ENCODE results near the gene GALNTL6.

Gene GALNTL6

GRCh38 chr4:173052439-173052838 lies 1239.2 kb downstream of the GALNTL6 start:
- DNase-seq (no peak), ATAC-seq (replicated peaks) (no peak)
- Mint-ChIP-seq H3K27me3 (no peaks in the 10 kb centered on the region), H3K4me3 (no peak overlapping the region), H3K4me1 (no peaks in the 10 kb centered on the region), H3K36me3 (no peaks in the 10 kb centered on the region), H3K9me3 (no peaks in the 10 kb centered on the region), H3K27ac (no peak overlapping the region)

DNA sequence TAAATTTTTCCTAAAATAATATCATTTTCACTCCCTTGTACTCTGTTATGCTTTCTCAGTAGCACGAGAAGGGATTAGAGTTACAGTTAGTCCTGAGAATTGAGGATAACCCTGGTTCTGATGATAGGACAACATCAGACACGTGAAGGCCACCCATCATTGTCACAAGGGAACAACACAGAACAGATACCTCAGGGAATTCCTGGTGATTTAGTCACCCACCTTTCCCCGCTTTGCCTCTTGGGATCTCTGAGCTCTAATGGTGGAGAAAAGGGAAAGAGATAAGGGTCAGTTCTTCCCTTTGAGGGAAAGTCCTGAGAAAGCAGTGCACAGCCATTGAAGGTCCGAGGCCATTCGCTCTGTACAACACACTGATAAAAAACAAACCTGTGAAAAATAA lies 1243.1 kb downstream of the GALNTL6 start:
- Mint-ChIP-seq H3K9me3 (no peaks in the 10 kb centered on the region), H3K36me3 (no peaks in the 10 kb centered on the region), H3K27me3 (no peaks in the 10 kb centered on the region), H3K4me1 (no peaks in the 10 kb centered on the region), H3K4me3 (no peak overlapping the region), H3K27ac (no peak overlapping the region)
- ATAC-seq (replicated peaks), result no peak
- DNase-seq, result no peak

GRCh38 chr4:173056710-173057109 lies 1243.5 kb downstream of the GALNTL6 start:
- DNase-seq, result no peak
- Mint-ChIP-seq H3K27me3 (no peaks in the 10 kb centered on the region), H3K36me3 (no peaks in the 10 kb centered on the region), H3K4me1 (no peaks in the 10 kb centered on the region), H3K27ac (no peak overlapping the region), H3K4me3 (no peak overlapping the region), H3K9me3 (no peaks in the 10 kb centered on the region)
- ATAC-seq (replicated peaks), result no peak

GRCh38 chr4:173057442-173057841 lies 1244.2 kb downstream of the GALNTL6 start:
- Mint-ChIP-seq H3K36me3 (no peaks in the 10 kb centered on the region), H3K4me3 (no peak overlapping the region), H3K9me3 (no peaks in the 10 kb centered on the region), H3K4me1 (no peaks in the 10 kb centered on the region), H3K27me3 (no peaks in the 10 kb centered on the region), H3K27ac (no peak overlapping the region)
- ATAC-seq (replicated peaks), result no peak
- no peak for DNase-seq

GRCh38 chr4:173057901-173058300 lies 1244.7 kb downstream of the GALNTL6 start:
- H3K4me1 Mint-ChIP-seq, result no peaks in the 10 kb centered on the region
- no peak for ATAC-seq (replicated peaks)
- H3K27me3 Mint-ChIP-seq, result no peaks in the 10 kb centered on the region
- no peak overlapping the region for H3K27ac Mint-ChIP-seq
- no peaks in the 10 kb centered on the region for H3K36me3 Mint-ChIP-seq
- peaks cover under 1 to 4% of the 10 kb centered on the region in 2 donors for H3K9me3 Mint-ChIP-seq
- H3K4me3 Mint-ChIP-seq, result no peak overlapping the region
- DNase-seq, result no peak

DNA sequence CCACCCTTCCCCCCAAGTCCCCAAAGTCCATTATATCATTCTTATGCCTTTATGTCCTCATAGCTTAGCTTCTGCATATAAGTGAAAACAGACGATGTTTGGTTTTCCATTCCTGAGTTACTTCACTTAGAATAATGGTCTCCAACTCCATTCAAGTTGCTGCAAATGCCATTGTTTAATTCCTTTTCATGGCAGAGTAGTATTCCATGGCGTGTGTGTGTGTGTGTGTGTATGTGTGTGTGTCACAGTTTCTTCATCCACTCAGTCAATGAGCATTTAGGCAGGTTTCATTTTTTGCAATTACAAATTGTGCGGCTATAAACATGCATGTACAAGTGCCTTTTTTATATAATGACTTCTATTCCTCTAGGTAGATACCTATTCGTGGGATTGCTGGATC lies 1248.0 kb downstream of the GALNTL6 start:
- no peaks in the 10 kb centered on the region for H3K27me3 Mint-ChIP-seq
- H3K27ac Mint-ChIP-seq, result no peak overlapping the region
- no peak for DNase-seq
- no peaks in the 10 kb centered on the region for H3K4me1 Mint-ChIP-seq
- peaks cover 0 to 4% of the 10 kb centered on the region in 2 donors for H3K36me3 Mint-ChIP-seq
- H3K4me3 Mint-ChIP-seq, result no peak overlapping the region
- H3K9me3 Mint-ChIP-seq, result peaks cover 12 to 18% of the 10 kb centered on the region in 2 donors
- no peak for ATAC-seq (replicated peaks)

DNA sequence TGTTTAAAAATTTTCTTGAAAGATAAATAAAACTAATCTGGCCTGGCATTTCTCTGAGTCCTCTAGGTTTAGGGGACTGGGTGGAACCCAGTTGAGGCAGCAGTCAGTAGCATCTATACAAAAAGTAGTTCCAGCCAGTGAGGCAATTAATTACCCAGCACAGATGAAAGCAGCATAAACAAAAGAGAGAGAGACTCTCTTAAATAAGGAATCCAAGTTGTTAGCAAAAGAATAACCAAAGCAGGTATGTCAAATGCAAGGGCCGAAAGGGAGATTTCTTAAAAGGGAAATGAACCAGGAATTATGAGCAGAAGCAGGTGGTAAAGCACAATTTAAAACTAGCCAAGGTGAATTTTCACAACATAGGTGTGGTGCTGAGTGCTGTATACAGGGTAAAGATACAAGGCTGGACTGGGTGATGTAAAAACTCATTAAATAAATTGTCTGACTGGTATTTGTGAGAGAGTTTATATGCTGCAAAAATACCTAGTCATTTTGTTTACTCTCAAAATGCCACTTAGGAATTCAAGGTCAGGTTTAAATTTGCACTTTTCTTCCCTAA lies 1260.8 kb downstream of the GALNTL6 start:
- no peak for ATAC-seq (replicated peaks)
- no peaks in the 10 kb centered on the region for H3K4me1 Mint-ChIP-seq
- no peaks in the 10 kb centered on the region for H3K27me3 Mint-ChIP-seq
- H3K9me3 Mint-ChIP-seq, result peaks cover 24 to 27% of the 10 kb centered on the region in 2 donors
- H3K36me3 Mint-ChIP-seq, result peaks cover 12 to 15% of the 10 kb centered on the region in 2 donors
- H3K4me3 Mint-ChIP-seq, result no peak overlapping the region
- no peak overlapping the region for H3K27ac Mint-ChIP-seq
- DNase-seq, result no peak

GRCh38 chr4:173074501-173074946 lies 1261.3 kb downstream of the GALNTL6 start:
- no peaks in the 10 kb centered on the region for H3K27me3 Mint-ChIP-seq
- DNase-seq, result no peak
- H3K4me3 Mint-ChIP-seq, result no peak overlapping the region
- no peak overlapping the region for H3K27ac Mint-ChIP-seq
- H3K9me3 Mint-ChIP-seq, result peaks cover 22 to 23% of the 10 kb centered on the region in 2 donors
- ATAC-seq (replicated peaks), result no peak
- H3K4me1 Mint-ChIP-seq, result no peaks in the 10 kb centered on the region
- peaks cover 12% of the 10 kb centered on the region in 2 donors for H3K36me3 Mint-ChIP-seq

GRCh38 chr4:173076903-173077634 lies 1263.9 kb downstream of the GALNTL6 start:
- no peak for DNase-seq
- no peak overlapping the region for H3K27ac Mint-ChIP-seq
- peaks cover 0 to 8% of the 10 kb centered on the region in 2 donors for H3K27me3 Mint-ChIP-seq
- ATAC-seq (replicated peaks), result no peak
- H3K4me1 Mint-ChIP-seq, result no peaks in the 10 kb centered on the region
- H3K36me3 Mint-ChIP-seq, result peaks cover 0 to 6% of the 10 kb centered on the region in 2 donors
- no peak overlapping the region for H3K4me3 Mint-ChIP-seq
- H3K9me3 Mint-ChIP-seq, result peaks cover 18 to 20% of the 10 kb centered on the region in 2 donors

DNA sequence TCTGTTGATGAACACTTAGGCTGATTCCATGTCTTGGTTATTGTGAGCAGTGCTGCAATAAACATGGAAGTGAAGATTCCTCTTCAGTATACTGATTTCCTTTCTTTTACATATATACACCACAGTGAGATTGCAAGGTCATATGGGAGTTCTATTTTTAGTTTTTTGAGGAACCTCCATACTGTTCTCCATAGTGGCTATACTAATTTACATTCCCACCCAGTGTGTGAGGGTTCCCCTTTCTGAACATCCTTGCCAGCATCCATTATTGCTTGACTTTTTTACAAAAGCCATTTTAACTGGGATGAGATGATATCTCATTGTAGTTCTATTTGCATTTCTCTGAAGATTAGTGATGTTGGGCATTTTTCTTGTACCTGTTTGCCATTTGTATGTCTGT lies 1274.9 kb downstream of the GALNTL6 start:
- DNase-seq (no peak), ATAC-seq (replicated peaks) (no peak)
- Mint-ChIP-seq H3K27me3 (peaks cover 7 to 13% of the 10 kb centered on the region in 2 donors), H3K4me1 (no peaks in the 10 kb centered on the region), H3K36me3 (no peaks in the 10 kb centered on the region), H3K4me3 (no peak overlapping the region), H3K27ac (no peak overlapping the region), H3K9me3 (peaks cover 4% of the 10 kb centered on the region in 2 donors)
